Forelimb muscle (tissue), 1 donor: ENCODE results near the gene IRAK1BP1. TPM values are rescaled to one million over a fixed set of nuclear protein-coding genes. Genes with fewer than 3 reads are reported as not detected.
A peak's percentile ranks its signal among the peaks of the same experiment; 100 is the strongest.
"Not testable (repeated sequence)": the region's sequence is repeated elsewhere in the genome, so short reads cannot be mapped to it uniquely, and the experiment has no call there.

ENCODE experiments used
- DNase-seq: peaks from one replicate; pipeline ENCODE4 v3.0.0-alpha.2; 2013; ENCODE audit warnings: low read depth
- polyA plus RNA-seq: library from polyadenylated mRNA; unstranded; fragments of 120-200 nt; gene quantifications from one replicate; pipeline ENCODE4 v1.2.1, GENCODE V29; 2013; ENCODE audit not compliant: insufficient read length

Gene IRAK1BP1
- polyA plus RNA-seq, result 3.6 TPM

- DNase-seq, result peak; percentile 54
Measured at GRCh38 chr6:78867370-78868040, at the start of gene IRAK1BP1. TSS of gene IRAK1BP1 (plus strand) at chr6:78867551. CDS start at chr6:78867577, 26 bp downstream.

GRCh38 chr6:78824045-78824444, 43.3 kb upstream of the IRAK1BP1 start:
- DNase-seq, result no peak

GRCh38 chr6:78829407-78829806, 37.9 kb upstream of the IRAK1BP1 start:
- DNase-seq, result no peak

- DNase-seq, result no peak
Measured at GRCh38 chr6:78830805-78831204, 36.5 kb upstream of the IRAK1BP1 start.

GRCh38 chr6:78831492-78831891, 35.9 kb upstream of the IRAK1BP1 start:
- DNase-seq, result no peak

GRCh38 chr6:78832091-78832808, 35.1 kb upstream of the IRAK1BP1 start:
- no peak for DNase-seq

GRCh38 chr6:78835817-78836216, 31.5 kb upstream of the IRAK1BP1 start:
- DNase-seq, result no peak

GRCh38 chr6:78836598-78836997, 30.8 kb upstream of the IRAK1BP1 start:
- no peak for DNase-seq

- DNase-seq, result no peak
Measured at GRCh38 chr6:78841111-78841510, 26.2 kb upstream of the IRAK1BP1 start.

- no peak for DNase-seq
Measured at GRCh38 chr6:78842953-78843352, 24.4 kb upstream of the IRAK1BP1 start.

- DNase-seq, result no peak
Measured at GRCh38 chr6:78844899-78845298, 22.5 kb upstream of the IRAK1BP1 start.

GRCh38 chr6:78845567-78845966, 21.8 kb upstream of the IRAK1BP1 start:
- DNase-seq, result no peak

GRCh38 chr6:78850621-78851020, 16.7 kb upstream of the IRAK1BP1 start:
- DNase-seq, result no peak

GRCh38 chr6:78851156-78851555, 16.2 kb upstream of the IRAK1BP1 start:
- DNase-seq, result no peak

GRCh38 chr6:78854546-78854945, 12.8 kb upstream of the IRAK1BP1 start:
- DNase-seq, result no peak

- DNase-seq, result not testable (repeated sequence)
Measured at GRCh38 chr6:78858339-78858938, 8.9 kb upstream of the IRAK1BP1 start.

- no peak for DNase-seq
Measured at GRCh38 chr6:78861509-78861908, 5.8 kb upstream of the IRAK1BP1 start.

- no peak for DNase-seq
Measured at GRCh38 chr6:78863576-78863975, 3.8 kb upstream of the IRAK1BP1 start.

- no peak for DNase-seq
Measured at GRCh38 chr6:78864957-78865356, 2.4 kb upstream of the IRAK1BP1 start.

- no peak for DNase-seq
Measured at GRCh38 chr6:78867020-78867369, 356 bp upstream of the IRAK1BP1 start.

GRCh38 chr6:78868116-78868515, 765 bp downstream of the IRAK1BP1 start:
- DNase-seq, result no peak

- DNase-seq, result no peak
Measured at GRCh38 chr6:78875505-78875904, 8.2 kb downstream of the IRAK1BP1 start.

- DNase-seq, result no peak
Measured at GRCh38 chr6:78883651-78884050, 16.3 kb downstream of the IRAK1BP1 start.
